ENCODE results near the gene TNFRSF19. TPM values are rescaled to one million over a fixed set of nuclear protein-coding genes. Genes with fewer than 3 reads are reported as not detected.

Gene TNFRSF19
- total and polyA plus RNA-seq, 8 donors, result 1.5 to 14.1 (median 3.0) TPM

GRCh38 chr13:23558675-23559536 is 11.3 kb upstream of the TNFRSF19 start:
- Histone ChIP-seq H3K36me3 (no peaks in the 10 kb centered on the region), H3K9me3 (no peaks in the 10 kb centered on the region), H3K27ac (peak overlapping the region in 2 of 4 donors; percentile 15 to 33), H3K4me1 (peaks cover 0 to 7% (median 0%) of the 10 kb centered on the region in 3 donors), H3K4me3 (no peak overlapping the region), H3K27me3 (no peaks in the 10 kb centered on the region)
- intact Hi-C loops (cut with DNase I), result no loop called here
- peak; percentile 43 to 88 (median 85) for ATAC-seq
- TF ChIP-seq CTCF (IDR thresholded peaks at IDR 0.05), result no peak
- FAIRE-seq, result no peak
- DNase-seq, result no peak
- WGBS, 2 donors, result 22 to 35% methylated on average over 14 of the region's 14 CpGs

GRCh38 chr13:23560571-23561089 is 9.6 kb upstream of the TNFRSF19 start:
- Histone ChIP-seq H3K4me1 (peaks cover 0 to 7% (median 0%) of the 10 kb centered on the region in 3 donors), H3K9me3 (no peaks in the 10 kb centered on the region), H3K4me3 (no peak overlapping the region), H3K36me3 (no peaks in the 10 kb centered on the region), H3K27me3 (no peaks in the 10 kb centered on the region), H3K27ac (no peak overlapping the region)
- TF ChIP-seq CTCF (IDR thresholded peaks at IDR 0.05), result no peak
- DNase-seq, result no peak
- 86 to 92% methylated on average over 7 of the region's 7 CpGs for WGBS, 2 donors
- intact Hi-C loops (cut with DNase I), result no loop called here
- ATAC-seq, result no peak
- no peak for FAIRE-seq

- intact Hi-C loops (cut with DNase I), result no loop called here
- DNase-seq, result no peak
Measured at GRCh38 chr13:23561261-23561660, 9.0 kb upstream of the TNFRSF19 start.

GRCh38 chr13:23563085-23563845 is 6.9 kb upstream of the TNFRSF19 start:
- TF ChIP-seq CTCF (IDR thresholded peaks at IDR 0.05), result no peak
- FAIRE-seq (no peak), ATAC-seq (no peak), DNase-seq (no peak)
- Histone ChIP-seq H3K4me3 (no peak overlapping the region), H3K27me3 (no peaks in the 10 kb centered on the region), H3K4me1 (peaks cover 0 to 7% (median 0%) of the 10 kb centered on the region in 3 donors), H3K27ac (no peak overlapping the region), H3K36me3 (no peaks in the 10 kb centered on the region), H3K9me3 (no peaks in the 10 kb centered on the region)
- 81 to 88% methylated on average over 4 of the region's 4 CpGs for WGBS, 2 donors
- intact Hi-C loops (cut with DNase I), result no loop called here

More at GRCh38 chr13:23561261-23561660, 9.0 kb upstream of the TNFRSF19 start:
- Histone ChIP-seq H3K27ac (no peak overlapping the region), H3K4me1 (peaks cover 0 to 7% (median 0%) of the 10 kb centered on the region in 3 donors), H3K9me3 (no peaks in the 10 kb centered on the region), H3K4me3 (no peak overlapping the region), H3K27me3 (no peaks in the 10 kb centered on the region), H3K36me3 (no peaks in the 10 kb centered on the region)
- TF ChIP-seq CTCF (IDR thresholded peaks at IDR 0.05), result no peak
- FAIRE-seq (no peak), ATAC-seq (no peak)
- WGBS, 2 donors, result 84 to 88% methylated on average over 3 of the region's 3 CpGs
